Measurements from ENCODE around the gene CHCHD5.

CHCHD5 gene

DNA sequence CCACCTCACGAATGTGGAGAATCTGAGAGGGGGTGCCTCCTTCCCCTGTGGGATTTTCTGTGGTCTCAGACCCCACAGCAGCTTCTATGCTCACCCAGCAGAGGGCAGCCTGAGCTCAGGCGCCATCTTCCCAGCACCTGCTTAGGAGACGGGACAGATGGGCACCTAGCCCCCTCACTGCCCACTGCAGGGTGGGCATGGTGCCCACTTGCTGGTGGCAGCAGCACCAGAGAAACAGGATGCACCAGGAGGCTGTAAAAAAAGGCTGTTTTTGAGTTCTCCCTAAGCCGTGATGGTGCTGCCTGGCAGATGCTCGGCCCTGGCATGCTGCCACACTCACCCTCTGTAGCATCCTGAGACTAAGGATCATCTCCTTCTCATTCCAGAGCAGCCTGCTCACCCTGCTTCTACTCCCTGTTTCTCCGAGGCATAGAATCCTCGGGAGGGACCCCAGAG, 42.2 kb downstream of the CHCHD5 start:
- H3K4me3 Mint-ChIP-seq: no peak overlapping the region
- H3K36me3 Mint-ChIP-seq (ENCODE audit: low read depth): no peaks in the 10 kb centered on the region
- H3K9me3 Mint-ChIP-seq: no peaks in the 10 kb centered on the region
- H3K27me3 Mint-ChIP-seq: peaks cover 11% of the 10 kb centered on the region
- peaks cover 62% of the 10 kb centered on the region for H3K4me1 Mint-ChIP-seq
- DNase-seq (peak; percentile 68), ATAC-seq (peak; percentile 56)
- H3K27ac Mint-ChIP-seq: peak overlapping the region; percentile 60

DNA sequence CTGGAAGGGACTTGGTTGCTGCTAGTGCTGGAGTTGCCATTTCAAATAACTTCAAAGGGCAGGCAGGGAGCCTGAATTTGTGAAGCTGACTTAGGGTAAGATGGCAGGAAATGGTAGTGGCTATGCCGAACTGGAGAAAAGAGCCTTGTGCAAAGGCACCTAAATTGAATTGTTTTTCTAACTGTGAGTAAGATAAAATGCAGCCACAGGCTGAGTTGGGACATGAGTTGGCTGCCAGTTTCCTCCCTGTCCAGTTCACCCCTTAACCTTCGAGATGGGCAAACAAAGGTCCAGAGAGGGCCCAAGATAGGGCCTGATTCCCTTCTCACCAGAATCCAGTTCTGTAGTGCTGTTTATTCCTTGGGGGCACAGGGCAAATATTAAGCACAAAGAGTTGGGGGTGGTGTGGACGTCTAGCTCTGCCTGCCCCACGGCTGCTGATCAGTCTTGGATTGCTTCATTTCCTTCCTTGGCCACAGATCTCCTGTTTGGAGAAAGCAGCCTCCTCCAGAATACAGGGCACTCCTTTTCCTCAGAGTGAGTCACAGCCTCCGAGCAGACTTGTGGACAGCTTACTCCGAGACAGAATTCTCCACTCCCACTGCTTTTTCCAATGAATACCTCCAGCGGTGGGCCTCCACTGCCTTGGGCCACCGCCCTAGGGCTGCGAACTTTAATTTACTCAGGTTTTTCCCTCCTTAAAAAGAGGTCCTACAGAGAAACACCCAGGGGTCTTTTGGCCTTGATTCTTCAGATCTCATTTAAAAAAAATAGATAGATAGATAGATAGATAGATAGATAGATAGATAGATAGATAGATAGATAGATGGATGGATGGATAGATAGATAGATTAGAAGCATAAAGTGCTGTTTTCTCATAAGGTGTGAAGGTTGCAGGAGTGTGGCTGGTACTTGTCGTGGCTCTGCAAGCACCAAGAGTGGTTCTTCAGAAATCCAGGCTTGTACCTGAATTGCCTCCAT, 42.9 kb downstream of the CHCHD5 start:
- ATAC-seq: no peak
- H3K9me3 Mint-ChIP-seq: no peaks in the 10 kb centered on the region
- peaks cover 11% of the 10 kb centered on the region for H3K27me3 Mint-ChIP-seq
- peak overlapping the region; percentile 60 for H3K27ac Mint-ChIP-seq
- no peaks in the 10 kb centered on the region for H3K36me3 Mint-ChIP-seq (ENCODE audit: low read depth)
- DNase-seq: no peak
- peaks cover 69% of the 10 kb centered on the region for H3K4me1 Mint-ChIP-seq
- no peak overlapping the region for H3K4me3 Mint-ChIP-seq

DNA sequence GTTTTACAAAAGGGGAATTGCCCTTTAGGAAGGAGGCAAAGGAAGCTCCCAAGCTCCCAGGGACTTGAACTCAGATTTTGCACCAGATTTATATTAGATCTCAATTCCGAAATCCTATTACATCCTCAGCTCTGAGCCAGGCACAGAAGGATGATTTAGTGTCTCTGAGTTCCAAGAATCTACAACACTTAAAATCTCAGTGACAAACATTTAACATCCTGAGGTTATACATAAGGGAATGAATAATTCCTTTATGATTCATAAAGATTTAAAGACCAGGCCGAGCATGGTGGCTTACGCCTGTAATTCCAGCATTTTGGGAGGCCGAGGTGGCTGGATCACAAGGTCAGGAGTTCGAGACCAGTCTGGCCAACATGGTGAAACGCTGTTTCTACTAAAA, 44.8 kb downstream of the CHCHD5 start:
- Mint-ChIP-seq H3K27ac (no peak overlapping the region), H3K4me3 (no peak overlapping the region), H3K4me1 (peaks cover 82% of the 10 kb centered on the region), H3K36me3 (ENCODE audit: low read depth) (no peaks in the 10 kb centered on the region), H3K27me3 (peaks cover 18% of the 10 kb centered on the region), H3K9me3 (no peaks in the 10 kb centered on the region)
- ATAC-seq (no peak), DNase-seq (no peak)

DNA sequence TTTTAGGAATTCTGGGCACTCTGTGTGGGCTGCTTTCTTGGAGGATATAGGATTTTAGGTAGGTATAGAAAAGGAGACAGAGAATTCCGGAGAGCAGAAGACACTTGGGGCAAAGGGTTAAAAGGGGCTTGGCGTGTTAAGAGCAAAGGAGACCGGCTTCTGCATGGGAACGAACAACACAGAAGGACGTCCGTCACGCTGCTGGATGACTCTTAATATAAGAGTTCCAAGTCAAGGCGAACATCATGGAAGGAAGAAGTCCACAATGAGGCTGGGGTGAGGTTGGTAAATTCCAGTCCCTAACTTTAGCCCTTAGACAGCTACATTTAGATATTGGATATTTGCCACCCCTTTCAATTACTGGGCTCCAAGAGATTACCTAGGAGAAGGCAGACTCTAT, 45.4 kb downstream of the CHCHD5 start:
- Mint-ChIP-seq H3K36me3 (ENCODE audit: low read depth) (no peaks in the 10 kb centered on the region), H3K27ac (no peak overlapping the region), H3K4me1 (peaks cover 82% of the 10 kb centered on the region), H3K27me3 (peaks cover 18% of the 10 kb centered on the region), H3K9me3 (no peaks in the 10 kb centered on the region), H3K4me3 (no peak overlapping the region)
- DNase-seq (no peak), ATAC-seq (no peak)

- Mint-ChIP-seq H3K27ac (no peak overlapping the region), H3K4me1 (peaks cover 82% of the 10 kb centered on the region), H3K27me3 (peaks cover 20% of the 10 kb centered on the region), H3K4me3 (peak overlapping the region; percentile 64), H3K36me3 (ENCODE audit: low read depth) (no peaks in the 10 kb centered on the region), H3K9me3 (no peaks in the 10 kb centered on the region)
- no peak for ATAC-seq
- DNase-seq: no peak
These were observed 45.9 kb downstream of the CHCHD5 start for GRCh38 chr2:112630268-112630667.

DNA sequence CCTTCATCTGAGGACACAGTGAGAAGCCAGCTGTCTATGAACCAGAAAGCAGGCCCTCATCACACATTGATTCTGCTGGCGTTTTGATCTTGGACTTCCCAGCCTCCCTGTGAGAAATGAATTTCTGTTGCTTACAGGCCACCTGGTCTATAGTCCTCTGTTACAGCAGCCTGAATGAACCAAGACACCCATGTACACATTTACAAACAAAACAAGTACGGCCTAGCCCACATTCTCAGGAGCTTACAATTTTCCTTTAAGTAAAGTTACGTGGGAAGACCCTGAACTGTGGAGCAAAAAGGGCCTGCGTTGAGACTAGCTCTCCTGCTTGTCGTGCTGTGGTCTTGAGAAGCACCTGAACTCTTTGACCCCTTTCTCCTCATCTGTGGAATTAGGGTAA, 49.3 kb downstream of the CHCHD5 start:
- Mint-ChIP-seq H3K27me3 (peaks cover 22% of the 10 kb centered on the region), H3K4me3 (no peak overlapping the region), H3K27ac (no peak overlapping the region), H3K36me3 (ENCODE audit: low read depth) (no peaks in the 10 kb centered on the region), H3K4me1 (peaks cover 80% of the 10 kb centered on the region), H3K9me3 (no peaks in the 10 kb centered on the region)
- ATAC-seq: no peak
- DNase-seq: no peak

DNA sequence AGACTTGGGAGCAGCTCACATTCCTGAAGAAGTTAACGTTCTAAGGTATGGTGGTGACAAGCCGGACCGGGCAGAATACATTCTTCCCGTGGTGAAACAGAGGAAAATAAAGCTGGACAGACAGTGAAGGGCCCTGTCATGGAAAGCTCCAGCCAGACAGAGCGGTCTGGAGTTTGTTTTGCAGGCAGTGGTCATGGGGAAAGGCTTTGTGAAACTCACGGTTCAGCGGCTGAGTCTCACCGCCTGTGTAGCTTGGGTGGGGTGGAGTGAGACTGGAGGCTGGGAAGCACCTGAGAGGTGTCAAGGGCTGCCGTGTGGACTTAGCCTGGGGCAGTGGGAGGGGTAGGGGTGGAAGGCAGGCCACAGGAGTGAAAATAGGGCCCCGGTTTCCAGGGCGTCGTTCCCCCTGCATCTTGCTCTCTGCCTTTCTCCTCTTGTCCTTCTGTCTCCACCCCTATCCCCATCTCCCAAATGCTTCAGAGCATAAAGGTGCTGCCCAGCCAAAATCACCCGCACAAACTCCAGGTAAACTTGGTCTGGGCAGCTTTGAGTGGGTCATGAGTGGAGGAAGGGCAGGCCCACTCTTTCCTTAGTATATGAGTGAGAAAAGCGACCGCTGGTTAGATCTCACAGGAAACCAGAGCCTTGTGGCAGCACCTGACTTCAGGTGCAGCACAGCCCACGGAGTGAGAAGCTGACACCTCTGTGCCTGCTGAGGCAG, 49.9 kb downstream of the CHCHD5 start:
- Mint-ChIP-seq H3K9me3 (no peaks in the 10 kb centered on the region), H3K36me3 (ENCODE audit: low read depth) (no peaks in the 10 kb centered on the region), H3K27me3 (peaks cover 21% of the 10 kb centered on the region), H3K4me1 (peaks cover 76% of the 10 kb centered on the region), H3K4me3 (no peak overlapping the region), H3K27ac (no peak overlapping the region)
- no peak for DNase-seq
- ATAC-seq: no peak

GRCh38 chr2:112634874-112635157, 50.4 kb downstream of the CHCHD5 start:
- Mint-ChIP-seq H3K36me3 (ENCODE audit: low read depth) (no peaks in the 10 kb centered on the region), H3K27me3 (peaks cover 16% of the 10 kb centered on the region), H3K4me3 (no peak overlapping the region), H3K27ac (no peak overlapping the region), H3K4me1 (peaks cover 72% of the 10 kb centered on the region), H3K9me3 (no peaks in the 10 kb centered on the region)
- DNase-seq (no peak), ATAC-seq (no peak)

DNA sequence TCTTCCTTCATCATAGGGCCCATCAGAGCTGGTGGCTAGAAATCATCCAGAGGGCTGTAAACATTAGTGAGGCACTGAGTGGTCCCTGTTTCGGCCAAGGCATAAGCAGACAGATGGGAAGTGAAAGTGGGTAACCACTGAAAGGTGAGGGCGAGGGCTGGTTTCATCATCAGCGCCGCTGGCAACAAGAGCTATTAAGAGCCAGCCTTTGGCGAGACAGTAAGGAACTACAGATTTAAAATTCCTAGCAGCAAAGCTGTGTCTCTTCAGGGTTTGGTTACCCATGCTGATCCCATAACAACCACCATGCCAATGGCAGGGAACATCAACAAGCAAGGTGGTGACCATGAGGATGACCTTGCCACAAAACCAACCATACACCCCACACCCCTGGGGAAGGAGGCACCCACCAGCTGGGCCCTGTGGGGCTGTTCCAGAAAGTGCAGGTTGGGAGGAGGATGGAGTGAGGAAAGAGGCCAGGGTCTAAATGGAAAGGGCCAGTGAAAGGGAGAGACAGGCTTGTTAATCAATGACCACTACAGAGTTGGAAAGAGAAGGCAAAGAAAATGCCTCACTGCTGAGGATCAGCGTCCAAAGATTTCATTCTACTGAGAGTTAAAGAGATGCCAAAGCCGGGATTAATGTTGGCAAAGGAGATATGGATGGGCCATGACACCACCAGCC, 52.3 kb downstream of the CHCHD5 start:
- Mint-ChIP-seq H3K36me3 (ENCODE audit: low read depth) (no peaks in the 10 kb centered on the region), H3K9me3 (no peaks in the 10 kb centered on the region), H3K4me1 (peaks cover 70% of the 10 kb centered on the region), H3K27ac (no peak overlapping the region), H3K27me3 (peaks cover 14% of the 10 kb centered on the region), H3K4me3 (no peak overlapping the region)
- ATAC-seq (peak; percentile 72), DNase-seq (peak; percentile 48)

- no peaks in the 10 kb centered on the region for H3K36me3 Mint-ChIP-seq (ENCODE audit: low read depth)
- ATAC-seq (no peak), DNase-seq (no peak)
- peaks cover 65% of the 10 kb centered on the region for H3K4me1 Mint-ChIP-seq
- no peak overlapping the region for H3K27ac Mint-ChIP-seq
- no peak overlapping the region for H3K4me3 Mint-ChIP-seq
- no peaks in the 10 kb centered on the region for H3K9me3 Mint-ChIP-seq
- H3K27me3 Mint-ChIP-seq: peaks cover 14% of the 10 kb centered on the region
These were observed 52.9 kb downstream of the CHCHD5 start for GRCh38 chr2:112637289-112637660.
